A673 (cell line): ENCODE results near the gene PRIMA1. TPM values are rescaled to one million over a fixed set of nuclear protein-coding genes. Genes with fewer than 3 reads are reported as not detected.

Experiments used
- BruUV-seq: library from RNA; stranded (reverse); fragments of 400-500 nt; replicated peaks from 2 replicates; lab custom pipeline; 2021; lab: Mats Ljungman, UMichigan
- CTCF ChIA-PET: fragments of 300-600 bp; sonication (Branson Sonifier 250); formaldehyde crosslinking; loops from one replicate; lab custom pipeline; 2022; ENCODE audit warnings: antibody characterized with exemption; lab: Charles Lee
- POLR2A ChIA-PET: fragments of 300-600 bp; sonication (Branson Sonifier 250); formaldehyde crosslinking; loops from one replicate; lab custom pipeline; 2022; ENCODE audit warnings: antibody characterized with exemption; ENCODE audit not compliant: low non-redundant PET; lab: Charles Lee
- DNase-seq: peaks from one replicate; pipeline ENCODE4 v3.0.0-alpha.2; 2015; ENCODE audit warnings: low spot score
- H3K27ac ChIP-seq: fragments of 200-600 bp; sonication (generic); 2 replicates; pipeline ENCODE4 v1.5.1; 2016; ENCODE audit warnings: mixed run types, low read depth, mild to moderate bottlenecking, mixed read lengths, antibody characterized with exemption, low read length; ENCODE audit not compliant: poor library complexity, severe bottlenecking
- H3K27me3 ChIP-seq: fragments of 200-600 bp; sonication (generic); replicated peaks from 2 replicates; pipeline ENCODE4 v1.6.1; 2017; ENCODE audit warnings: mixed run types, low read depth, mild to moderate bottlenecking, mixed read lengths, antibody characterized with exemption, low read length; ENCODE audit not compliant: insufficient read depth, poor library complexity
- H3K36me3 ChIP-seq: fragments of 200-600 bp; sonication (generic); 2 replicates; pipeline ENCODE4 v1.6.1; 2016; ENCODE audit warnings: mixed run types, mild to moderate bottlenecking, mixed read lengths, antibody characterized with exemption, low read length; ENCODE audit not compliant: insufficient read depth, poor library complexity, severe bottlenecking
- H3K4me1 ChIP-seq: fragments of 200-600 bp; sonication (generic); 2 replicates; pipeline ENCODE4 v1.6.1; 2017; ENCODE audit warnings: mixed run types, mild to moderate bottlenecking, mixed read lengths, antibody characterized with exemption, low read length; ENCODE audit not compliant: insufficient read depth, poor library complexity, severe bottlenecking
- H3K4me3 ChIP-seq: fragments of 200-600 bp; sonication (generic); 2 replicates; pipeline ENCODE4 v1.5.1; 2016; ENCODE audit warnings: low read depth, mixed run types, mild to moderate bottlenecking, mixed read lengths, low read length; ENCODE audit not compliant: poor library complexity, severe bottlenecking
- H3K9me3 ChIP-seq: fragments of 200-600 bp; sonication (generic); 2 replicates; pipeline ENCODE4 v1.6.1; 2016; ENCODE audit warnings: mixed run types, low read depth, mild to moderate bottlenecking, mixed read lengths, antibody characterized with exemption, low read length; ENCODE audit not compliant: poor library complexity, severe bottlenecking
- CTCF ChIP-seq: fragments of 300-800, 200-600 bp; sonication (generic); conservative IDR thresholded peaks from 2 replicates; pipeline ENCODE4 v1.5.1; 2017; ENCODE audit warnings: low read depth, mild to moderate bottlenecking, antibody characterized with exemption, low read length, moderate library complexity, mixed read lengths
- EZH2 ChIP-seq: fragments of 200-600 bp; sonication (generic); IDR thresholded peaks from 2 replicates; pipeline ENCODE4 v1.6.1; 2017; ENCODE audit warnings: borderline replicate concordance, low read depth, mild to moderate bottlenecking, mixed read lengths, antibody characterized with exemption, low read length; ENCODE audit not compliant: poor library complexity, severe bottlenecking
- intact Hi-C: fragments of 100-400 bp; cut with micrococcal nuclease; formaldehyde crosslinking; loops from one replicate; pipeline ENCODE4 v1.10.0; 2022; ENCODE audit not compliant: unreplicated experiment
- total RNA-seq: library from RNA; stranded (reverse); gene quantifications from 2 replicates; pipeline ENCODE4 v1.2.3, GENCODE V29; 2021

The PRIMA1 gene
- total RNA-seq, 1 experiment from 2014 or later: 0.09 TPM

GRCh38 chr14:93747560-93747959, 40.7 kb downstream of the PRIMA1 start:
- TF ChIP-seq EZH2 (no peak), CTCF (no peak)
- Histone ChIP-seq H3K27me3 (no peaks in the 10 kb centered on the region), H3K4me1 (no peaks in the 10 kb centered on the region), H3K36me3 (no peaks in the 10 kb centered on the region), H3K4me3 (no peak overlapping the region), H3K27ac (no peak overlapping the region), H3K9me3 (no peaks in the 10 kb centered on the region)
- ChIA-PET CTCF (no interaction called here), POLR2A (no interaction called here)
- BruUV-seq: no TSS peak
- DNase-seq: no peak
- intact Hi-C loops: no loop called here

- H3K27ac ChIP-seq: no peak overlapping the region
- no TSS peak for BruUV-seq
- H3K36me3 ChIP-seq: no peaks in the 10 kb centered on the region
- POLR2A ChIA-PET: no interaction called here
- H3K9me3 ChIP-seq: no peaks in the 10 kb centered on the region
- no peaks in the 10 kb centered on the region for H3K27me3 ChIP-seq
- no peak overlapping the region for H3K4me3 ChIP-seq
- no peak for DNase-seq
- intact Hi-C loops: no loop called here
- no peaks in the 10 kb centered on the region for H3K4me1 ChIP-seq
- CTCF ChIA-PET: no interaction called here
- TF ChIP-seq EZH2 (no peak), CTCF (no peak)
Observed at GRCh38 chr14:93747102-93747501, 41.2 kb downstream of the PRIMA1 start.

GRCh38 chr14:93745603-93746273, 42.5 kb downstream of the PRIMA1 start:
- POLR2A ChIA-PET: no interaction called here
- intact Hi-C loops: no loop called here
- H3K4me1 ChIP-seq: no peaks in the 10 kb centered on the region

More at GRCh38 chr14:93745603-93746273, 42.5 kb downstream of the PRIMA1 start:
- BruUV-seq: no TSS peak
- no peaks in the 10 kb centered on the region for H3K36me3 ChIP-seq
- CTCF ChIA-PET: no interaction called here
- no peak for DNase-seq
- H3K27me3 ChIP-seq: peaks cover 3% of the 10 kb centered on the region
- no peak for TF ChIP-seq EZH2
- no peak for TF ChIP-seq CTCF
- H3K9me3 ChIP-seq: no peaks in the 10 kb centered on the region
- no peak overlapping the region for H3K4me3 ChIP-seq
- no peak overlapping the region for H3K27ac ChIP-seq
